Measurements from ENCODE around the gene RDH8. TPM values are rescaled to one million over a fixed set of nuclear protein-coding genes. Genes with fewer than 3 reads are reported as not detected.

The RDH8 gene
- total RNA-seq, 1 experiment from 2014 or later: not detected

DNA sequence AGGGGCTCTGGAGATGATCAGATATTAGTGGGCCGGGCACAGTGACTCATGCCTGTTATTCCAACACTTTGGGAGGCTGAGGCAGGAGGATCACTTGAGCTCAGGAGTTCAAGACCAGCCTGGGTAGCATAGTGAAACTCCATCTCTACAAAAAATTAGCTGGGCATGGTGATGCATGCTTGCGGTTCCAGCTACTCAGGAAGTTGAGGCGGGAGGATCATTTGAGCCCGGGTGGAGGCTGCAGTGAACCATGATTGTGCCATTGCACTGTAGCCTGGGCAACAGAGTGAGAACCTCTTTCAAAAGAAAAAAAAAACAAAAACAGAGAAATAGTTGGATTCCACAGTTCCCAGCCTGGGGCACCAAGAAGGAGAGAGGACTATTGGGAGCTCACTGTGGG lies 54.9 kb downstream of the RDH8 start:
- no peaks in the 10 kb centered on the region for H3K27me3 ChIP-seq (replicated peaks; ENCODE audit: insufficient read depth, low read depth, low read length, poor library complexity)
- intact Hi-C loops (cut with micrococcal nuclease; ENCODE audit: unreplicated experiment): no loop called here
- TF ChIP-seq EZH2 (IDR thresholded peaks at IDR 0.05; ENCODE audit: borderline replicate concordance, low read depth, low read length, poor library complexity, severe bottlenecking): no peak
- TF ChIP-seq, protein P1, sequence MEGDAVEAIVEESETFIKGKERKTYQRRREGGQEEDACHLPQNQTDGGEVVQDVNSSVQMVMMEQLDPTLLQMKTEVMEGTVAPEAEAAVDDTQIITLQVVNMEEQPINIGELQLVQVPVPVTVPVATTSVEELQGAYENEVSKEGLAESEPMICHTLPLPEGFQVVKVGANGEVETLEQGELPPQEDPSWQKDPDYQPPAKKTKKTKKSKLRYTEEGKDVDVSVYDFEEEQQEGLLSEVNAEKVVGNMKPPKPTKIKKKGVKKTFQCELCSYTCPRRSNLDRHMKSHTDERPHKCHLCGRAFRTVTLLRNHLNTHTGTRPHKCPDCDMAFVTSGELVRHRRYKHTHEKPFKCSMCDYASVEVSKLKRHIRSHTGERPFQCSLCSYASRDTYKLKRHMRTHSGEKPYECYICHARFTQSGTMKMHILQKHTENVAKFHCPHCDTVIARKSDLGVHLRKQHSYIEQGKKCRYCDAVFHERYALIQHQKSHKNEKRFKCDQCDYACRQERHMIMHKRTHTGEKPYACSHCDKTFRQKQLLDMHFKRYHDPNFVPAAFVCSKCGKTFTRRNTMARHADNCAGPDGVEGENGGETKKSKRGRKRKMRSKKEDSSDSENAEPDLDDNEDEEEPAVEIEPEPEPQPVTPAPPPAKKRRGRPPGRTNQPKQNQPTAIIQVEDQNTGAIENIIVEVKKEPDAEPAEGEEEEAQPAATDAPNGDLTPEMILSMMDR (conservative IDR thresholded peaks at IDR 0.05; ENCODE audit: low read depth, low read length): no peak
- H3K9me3 ChIP-seq (ENCODE audit: low read depth, low read length, poor library complexity, severe bottlenecking): no peaks in the 10 kb centered on the region
- no peak for DNase-seq (ENCODE audit: low spot score)
- no peaks in the 10 kb centered on the region for H3K36me3 ChIP-seq (ENCODE audit: insufficient read depth, low read length, poor library complexity, severe bottlenecking)
- ChIA-PET CTCF (no interaction called here), POLR2A (ENCODE audit: low non-redundant PET) (no interaction called here)
- H3K27ac ChIP-seq (ENCODE audit: low read depth, low read length, poor library complexity, severe bottlenecking): no peak overlapping the region
- H3K4me1 ChIP-seq (ENCODE audit: insufficient read depth, low read length, poor library complexity, severe bottlenecking): no peaks in the 10 kb centered on the region
- H3K4me3 ChIP-seq (ENCODE audit: low read depth, low read length, poor library complexity, severe bottlenecking): no peak overlapping the region
- no TSS peak for BruUV-seq (replicated peaks)

DNA sequence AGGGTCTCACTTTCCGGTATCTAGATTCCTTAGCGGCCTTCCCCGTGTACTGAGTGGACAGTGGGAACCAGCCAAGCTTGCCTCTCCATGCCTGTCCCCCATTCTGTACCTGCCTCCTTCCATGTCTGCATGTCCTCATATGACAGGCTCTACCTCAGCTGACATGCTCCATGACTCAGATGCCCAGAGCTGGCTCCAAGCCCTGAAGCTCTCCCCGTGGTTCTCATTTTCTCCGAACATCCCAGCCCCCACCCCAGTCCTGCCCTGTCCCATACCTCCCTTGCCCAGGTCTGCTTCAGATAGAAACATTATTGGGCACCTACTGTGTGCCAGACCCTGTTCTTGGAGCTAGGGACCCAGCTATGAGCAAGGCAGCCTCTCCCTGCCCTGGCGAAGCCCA lies 55.8 kb downstream of the RDH8 start:
- no peak overlapping the region for H3K4me3 ChIP-seq (ENCODE audit: low read depth, low read length, poor library complexity, severe bottlenecking)
- no peaks in the 10 kb centered on the region for H3K9me3 ChIP-seq (ENCODE audit: low read depth, low read length, poor library complexity, severe bottlenecking)
- no peaks in the 10 kb centered on the region for H3K36me3 ChIP-seq (ENCODE audit: insufficient read depth, low read length, poor library complexity, severe bottlenecking)
- no peak for TF ChIP-seq EZH2 (IDR thresholded peaks at IDR 0.05; ENCODE audit: borderline replicate concordance, low read depth, low read length, poor library complexity, severe bottlenecking)
- TF ChIP-seq, protein P1 (conservative IDR thresholded peaks at IDR 0.05; ENCODE audit: low read depth, low read length): no peak
- intact Hi-C loops (cut with micrococcal nuclease; ENCODE audit: unreplicated experiment): no loop called here
- no peak overlapping the region for H3K27ac ChIP-seq (ENCODE audit: low read depth, low read length, poor library complexity, severe bottlenecking)
- no TSS peak for BruUV-seq (replicated peaks)
- H3K4me1 ChIP-seq (ENCODE audit: insufficient read depth, low read length, poor library complexity, severe bottlenecking): no peaks in the 10 kb centered on the region
- CTCF ChIA-PET: no interaction called here
- POLR2A ChIA-PET (ENCODE audit: low non-redundant PET): no interaction called here
- no peak for DNase-seq (ENCODE audit: low spot score)
- no peaks in the 10 kb centered on the region for H3K27me3 ChIP-seq (replicated peaks; ENCODE audit: insufficient read depth, low read depth, low read length, poor library complexity)

DNA sequence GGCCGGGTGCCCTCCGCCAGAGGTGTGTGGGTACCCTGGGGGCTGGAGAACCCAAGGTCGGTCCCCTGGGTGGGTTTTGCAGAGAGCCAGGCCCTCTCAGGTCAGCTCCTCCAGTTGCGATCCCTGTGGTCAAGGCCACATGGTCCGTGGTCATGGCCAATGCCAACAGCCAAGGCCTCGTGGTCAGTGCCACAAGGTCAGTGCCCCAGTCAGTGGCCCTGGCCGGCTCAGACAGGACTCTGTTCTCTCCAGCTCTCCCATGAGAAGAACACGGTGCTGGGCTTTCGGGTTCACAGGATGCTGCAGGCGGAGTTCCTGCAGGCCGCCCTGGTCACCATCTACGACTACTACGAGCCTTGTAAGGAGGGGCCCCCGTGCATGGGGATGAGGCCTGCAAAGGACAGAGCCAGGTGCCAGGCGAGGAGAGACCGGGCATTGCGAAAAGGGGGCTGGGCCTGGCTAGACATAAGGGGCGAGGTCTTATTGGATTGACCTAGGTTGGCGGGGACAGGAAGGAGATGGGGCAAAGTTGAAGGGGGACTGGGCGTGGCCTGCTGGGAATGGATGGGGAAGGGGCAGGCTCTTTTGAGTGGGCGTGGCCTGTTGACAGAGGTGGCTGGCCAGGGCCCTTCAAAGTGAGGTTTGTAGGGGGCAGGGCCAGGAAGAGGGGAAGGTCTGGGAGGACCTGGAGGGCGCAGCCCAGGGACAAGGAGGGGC lies 57.6 kb downstream of the RDH8 start:
- Histone ChIP-seq H3K4me3 (ENCODE audit: low read depth, low read length, poor library complexity, severe bottlenecking) (no peak overlapping the region), H3K9me3 (ENCODE audit: low read depth, low read length, poor library complexity, severe bottlenecking) (no peaks in the 10 kb centered on the region), H3K27me3 (replicated peaks; ENCODE audit: insufficient read depth, low read depth, low read length, poor library complexity) (no peaks in the 10 kb centered on the region), H3K4me1 (ENCODE audit: insufficient read depth, low read length, poor library complexity, severe bottlenecking) (no peaks in the 10 kb centered on the region), H3K27ac (ENCODE audit: low read depth, low read length, poor library complexity, severe bottlenecking) (no peak overlapping the region), H3K36me3 (ENCODE audit: insufficient read depth, low read length, poor library complexity, severe bottlenecking) (no peaks in the 10 kb centered on the region)
- CTCF ChIA-PET: no interaction called here
- intact Hi-C loops (cut with micrococcal nuclease; ENCODE audit: unreplicated experiment): no loop called here
- TF ChIP-seq, protein P1 (conservative IDR thresholded peaks at IDR 0.05; ENCODE audit: low read depth, low read length): no peak
- no peak for TF ChIP-seq EZH2 (IDR thresholded peaks at IDR 0.05; ENCODE audit: borderline replicate concordance, low read depth, low read length, poor library complexity, severe bottlenecking)
- BruUV-seq (replicated peaks): no TSS peak
- DNase-seq (ENCODE audit: low spot score): no peak
- POLR2A ChIA-PET (ENCODE audit: low non-redundant PET): no interaction called here

Small RNA genes within 50 kb of the gene (microRNA-seq; reads per million reads assigned to microRNA genes)
- not detected for gene MIR5589

Other genes starting within 250 kb of the RDH8 start
- gene ZNF846, start 244.7 kb upstream of the RDH8 start, total RNA-seq (2021): 3.9 and 7.7 TPM in 2 replicates
- 21.7 and 26.4 TPM in 2 replicates for gene FBXL12, start 194.4 kb upstream of the RDH8 start, total RNA-seq (2021)
- gene UBL5, start 185.6 kb upstream of the RDH8 start, total RNA-seq (2021): 327 and 383 TPM in 2 replicates
- 177 and 179 TPM in 2 replicates for gene PIN1, start 178.2 kb upstream of the RDH8 start, total RNA-seq (2021)
- 106 and 115 TPM in 2 replicates for gene OLFM2, start 77.0 kb upstream of the RDH8 start, total RNA-seq (2021)
- gene COL5A3, start 3.0 kb upstream of the RDH8 start, total RNA-seq (2021): 6.4 and 6.8 TPM in 2 replicates
- gene SHFL, start 72.8 kb downstream of the RDH8 start, total RNA-seq (2021): 15.2 and 17.3 TPM in 2 replicates
- not detected in 2 replicates for gene ANGPTL6, start 89.2 kb downstream of the RDH8 start, total RNA-seq (2021)
- 116 and 132 TPM in 2 replicates for gene PPAN, start 92.9 kb downstream of the RDH8 start, total RNA-seq (2021)
- 32.2 and 39.4 TPM in 2 replicates for gene P2RY11, start 98.2 kb downstream of the RDH8 start, total RNA-seq (2021)
- gene EIF3G, start 106.4 kb downstream of the RDH8 start, total RNA-seq (2021): 260 and 266 TPM in 2 replicates
- gene DNMT1, start 181.5 kb downstream of the RDH8 start, total RNA-seq (2021): 371 and 383 TPM in 2 replicates
- 8.4 and 10.0 TPM in 2 replicates for gene S1PR2, start 217.8 kb downstream of the RDH8 start, total RNA-seq (2021)
- 107 and 112 TPM in 2 replicates for gene MRPL4, start 238.7 kb downstream of the RDH8 start, total RNA-seq (2021)